PFSK-1 (cell line): Measurements from ENCODE around the gene MBNL2.

Source experiments
- FOXP2 ChIP-seq: optimal IDR thresholded peaks from 2 replicates; pipeline ENCODE3; 2011; ENCODE audit warnings: borderline replicate concordance, control low read depth, inconsistent platforms; ENCODE audit not compliant: insufficient read depth; ENCODE audit errors: extremely low read length, extremely low read depth
- POLR2AphosphoS5 ChIP-seq: IDR thresholded peaks from 2 replicates; pipeline ENCODE4 v1.6.1; 2012; ENCODE audit warnings: low read depth, mild to moderate bottlenecking, control low read depth, low read length, moderate library complexity
- REST ChIP-seq, 2 experiments: IDR thresholded peaks; 2 replicates each; pipeline versions ENCODE4 v1.6.1 to v1.8.0; 2011 to 2012; ENCODE audit warnings: low read depth in 2 of 2, low read length in 2 of 2, control low read depth in 1 of 2, inconsistent platforms in 1 of 2, mild to moderate bottlenecking in 1 of 2, moderate library complexity in 1 of 2; ENCODE audit not compliant: insufficient read depth in 1 of 2
- TAF1 ChIP-seq: IDR thresholded peaks from 2 replicates; pipeline ENCODE4 v1.6.1; 2012; ENCODE audit warnings: low read length, control low read depth, borderline replicate concordance; ENCODE audit not compliant: insufficient read depth

- TF ChIP-seq POLR2AphosphoS5 (no peak), TAF1 (no peak), REST (IDR thresholded peaks at IDR 0.05; ENCODE audit: insufficient read depth in 1 of 2, low read depth in 2 of 2, low read length in 2 of 2) (no peak), FOXP2 (no peak)
Observed at GRCh38 chr13:97242755-97243497, 20.8 kb downstream of the MBNL2 start.
